Esophagus (tissue), 2 donors: ENCODE data around the gene PCDHA7. TPM values are rescaled to one million over a fixed set of nuclear protein-coding genes. Genes with fewer than 3 reads are reported as not detected.
"Not testable (repeated sequence)": the region's sequence is repeated elsewhere in the genome, so short reads cannot be mapped to it uniquely, and the experiment has no call there.

Experiments used
- H3K27ac ChIP-seq, 2 donors: one replicate each; pipeline ENCODE4 v1.5.1; 2013; ENCODE audit warnings: low read depth in 2 of 2, mild to moderate bottlenecking in 2 of 2, inconsistent platforms in 1 of 2, low read length in 1 of 2, moderate library complexity in 1 of 2
- H3K27me3 ChIP-seq, 2 donors: one replicate each; pipeline ENCODE4 v1.6.1; 2013; ENCODE audit warnings: low read length in 2 of 2, control low read depth in 1 of 2, mild to moderate bottlenecking in 1 of 2; ENCODE audit not compliant: insufficient read depth in 2 of 2, control insufficient read depth in 1 of 2
- H3K36me3 ChIP-seq, 2 donors: one replicate each; pipeline ENCODE4 v1.6.1; 2013; ENCODE audit warnings: low read length in 1 of 2; ENCODE audit not compliant: control insufficient read depth in 2 of 2, insufficient read depth in 2 of 2
- H3K4me1 ChIP-seq, 2 donors: one replicate each; pipeline ENCODE4 v1.6.1; 2013; ENCODE audit warnings: low read length in 1 of 2; ENCODE audit not compliant: control insufficient read depth in 2 of 2, insufficient read depth in 2 of 2
- H3K4me3 ChIP-seq, 2 donors: one replicate each; pipeline ENCODE4 v1.5.1; 2013; ENCODE audit warnings: low read length in 2 of 2, mild to moderate bottlenecking in 2 of 2, low read depth in 1 of 2, moderate library complexity in 1 of 2
- H3K9me3 ChIP-seq, 2 donors: one replicate each; pipeline ENCODE4 v1.6.1; 2013; ENCODE audit warnings: mild to moderate bottlenecking in 2 of 2, low read depth in 1 of 2, low read length in 1 of 2, moderate library complexity in 1 of 2; ENCODE audit not compliant: control insufficient read depth in 2 of 2, insufficient read depth in 1 of 2
- WGBS, 2 donors: extraction: QIAGEN DNeasy Blood & Tissue Kit; methylation state at CpG; one replicate each; pipeline ENCODE4 v1.1.7; 2013; 5-methylcytosine and 5-hydroxymethylcytosine counted together
- polyA plus RNA-seq, 2 donors: library from polyadenylated mRNA; stranded (reverse); fragments of 200-250 nt; gene quantifications; one replicate each; pipeline ENCODE4 v1.2.3, GENCODE V29; 2013
- donor health status: healthy with polysubstance abuse.
- donor health status: Bipolar disorder and iron deficiency.

Gene PCDHA7
- polyA plus RNA-seq, 2 donors: 0.01 to 0.02 TPM

DNA sequence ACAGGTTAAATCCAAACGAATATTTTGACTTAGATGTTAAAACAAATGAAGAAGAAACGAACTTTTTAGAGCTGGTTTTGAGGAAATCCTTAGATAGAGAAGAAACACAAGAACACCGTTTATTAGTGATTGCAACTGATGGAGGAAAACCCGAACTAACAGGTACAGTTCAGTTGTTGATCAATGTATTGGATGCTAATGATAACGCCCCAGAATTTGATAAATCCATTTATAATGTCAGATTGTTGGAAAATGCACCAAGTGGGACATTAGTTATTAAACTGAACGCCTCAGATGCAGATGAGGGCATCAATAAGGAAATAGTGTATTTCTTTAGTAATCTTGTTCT, 11.8 kb upstream of the PCDHA7 start:
- H3K27me3 ChIP-seq: no peaks in the 10 kb centered on the region
- no peaks in the 10 kb centered on the region for H3K4me1 ChIP-seq
- H3K36me3 ChIP-seq: no peaks in the 10 kb centered on the region
- peaks cover 18 to 19% of the 10 kb centered on the region in 2 donors for H3K9me3 ChIP-seq
- 26 to 29% methylated on average over 6 of the region's 6 CpGs for WGBS, 2 donors
- no peak overlapping the region for H3K27ac ChIP-seq
- no peak overlapping the region for H3K4me3 ChIP-seq

DNA sequence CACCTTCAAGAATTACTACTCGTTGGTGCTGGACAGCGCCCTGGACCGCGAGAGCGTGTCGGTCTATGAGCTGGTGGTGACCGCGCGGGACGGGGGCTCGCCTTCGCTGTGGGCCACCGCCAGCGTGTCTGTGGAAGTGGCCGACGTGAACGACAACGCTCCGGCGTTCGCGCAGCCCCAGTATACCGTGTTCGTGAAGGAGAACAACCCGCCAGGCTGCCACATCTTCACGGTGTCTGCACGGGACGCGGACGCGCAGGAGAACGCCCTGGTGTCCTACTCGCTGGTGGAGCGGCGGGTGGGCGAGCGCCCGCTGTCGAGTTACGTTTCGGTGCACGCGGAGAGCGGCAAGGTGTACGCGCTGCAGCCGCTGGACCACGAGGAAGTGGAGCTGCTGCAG, 11.1 kb upstream of the PCDHA7 start:
- WGBS, 2 donors: 57 to 60% methylated on average over 48 of the region's 48 CpGs
- H3K36me3 ChIP-seq, H3K27me3 ChIP-seq, H3K27ac ChIP-seq, H3K4me3 ChIP-seq, H3K4me1 ChIP-seq: not testable (repeated sequence)
- peaks cover 18 to 20% of the 10 kb centered on the region in 2 donors for H3K9me3 ChIP-seq

DNA sequence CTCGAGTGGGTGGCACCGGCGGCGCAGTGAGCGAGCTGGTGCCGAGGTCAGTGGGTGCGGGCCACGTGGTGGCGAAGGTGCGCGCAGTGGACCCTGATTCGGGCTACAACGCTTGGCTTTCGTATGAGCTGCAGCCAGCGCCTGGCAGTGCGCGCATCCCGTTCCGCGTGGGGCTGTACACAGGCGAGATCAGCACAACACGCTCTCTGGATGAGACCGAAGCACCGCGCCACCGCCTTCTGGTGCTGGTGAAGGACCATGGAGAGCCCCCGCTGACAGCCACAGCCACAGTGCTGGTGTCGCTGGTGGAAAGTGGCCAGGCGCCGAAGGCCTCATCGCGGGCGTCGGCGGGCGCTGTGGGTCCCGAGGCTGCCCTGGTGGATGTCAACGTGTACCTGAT, 10.6 kb upstream of the PCDHA7 start:
- H3K4me1 ChIP-seq: no peaks in the 10 kb centered on the region
- no peaks in the 10 kb centered on the region for H3K27me3 ChIP-seq
- 58 to 62% methylated on average over 38 of the region's 38 CpGs for WGBS, 2 donors
- peaks cover 22 to 23% of the 10 kb centered on the region in 2 donors for H3K9me3 ChIP-seq
- no peaks in the 10 kb centered on the region for H3K36me3 ChIP-seq
- no peak overlapping the region for H3K4me3 ChIP-seq
- no peak overlapping the region for H3K27ac ChIP-seq

DNA sequence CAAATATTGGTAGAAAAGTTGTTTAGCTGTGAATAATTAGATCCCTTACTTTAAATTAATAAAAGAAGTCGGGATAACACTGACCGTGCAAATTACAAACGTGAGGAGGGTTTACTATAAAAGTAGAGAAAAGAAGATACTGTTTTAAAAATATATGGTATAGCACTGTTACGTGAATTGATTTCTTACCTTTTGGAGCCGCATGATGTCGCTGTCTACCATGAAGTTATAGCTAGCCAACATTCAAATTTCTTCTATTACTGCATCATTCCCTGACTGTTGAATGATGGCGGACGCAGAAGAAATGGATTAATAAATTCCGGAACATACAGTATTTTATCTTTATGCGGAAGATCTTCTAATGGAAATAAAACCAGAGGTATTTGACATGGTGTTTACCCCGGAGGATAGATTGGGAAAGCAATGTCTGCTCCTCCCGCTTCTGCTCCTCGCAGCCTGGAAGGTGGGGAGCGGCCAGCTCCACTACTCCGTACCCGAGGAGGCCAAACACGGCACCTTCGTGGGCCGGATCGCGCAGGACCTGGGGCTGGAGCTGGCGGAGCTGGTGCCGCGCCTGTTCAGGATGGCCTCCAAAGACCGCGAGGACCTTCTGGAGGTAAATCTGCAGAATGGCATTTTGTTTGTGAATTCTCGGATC, 6.2 kb upstream of the PCDHA7 start, which contains the start of gene PCDHA6:
Gene PCDHA6, plus strand, starts transcription at position 257 of the 658 bp plus-strand sequence. Its CDS starts 132 bp downstream, at position 389.
- 20 to 24% methylated on average over 27 of the region's 27 CpGs for WGBS, 2 donors
- Histone ChIP-seq H3K9me3 (peaks cover 20 to 25% of the 10 kb centered on the region in 2 donors), H3K27ac (no peak within 1 kb of the TSS), H3K36me3 (no peaks in the 10 kb centered on the region), H3K4me1 (no peaks in the 10 kb centered on the region), H3K27me3 (no peaks in the 10 kb centered on the region), H3K4me3 (no peak within 1 kb of the TSS)

DNA sequence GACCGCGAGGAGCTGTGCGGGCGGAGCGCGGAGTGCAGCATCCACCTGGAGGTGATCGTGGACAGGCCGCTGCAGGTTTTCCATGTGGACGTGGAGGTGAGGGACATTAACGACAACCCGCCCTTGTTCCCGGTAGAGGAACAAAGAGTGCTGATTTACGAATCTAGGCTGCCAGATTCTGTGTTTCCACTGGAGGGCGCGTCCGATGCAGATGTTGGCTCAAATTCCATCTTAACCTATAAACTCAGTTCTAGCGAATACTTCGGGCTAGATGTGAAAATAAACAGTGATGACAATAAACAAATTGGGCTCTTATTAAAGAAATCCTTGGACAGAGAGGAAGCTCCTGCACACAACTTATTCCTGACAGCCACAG, 5.7 kb upstream of the PCDHA7 start:
- Histone ChIP-seq H3K27ac (no peak overlapping the region), H3K27me3 (no peaks in the 10 kb centered on the region), H3K4me1 (no peaks in the 10 kb centered on the region), H3K36me3 (no peaks in the 10 kb centered on the region), H3K4me3 (no peak overlapping the region), H3K9me3 (peaks cover 16 to 20% of the 10 kb centered on the region in 2 donors)
- WGBS, 2 donors: 18 to 31% methylated on average over 18 of the region's 18 CpGs

DNA sequence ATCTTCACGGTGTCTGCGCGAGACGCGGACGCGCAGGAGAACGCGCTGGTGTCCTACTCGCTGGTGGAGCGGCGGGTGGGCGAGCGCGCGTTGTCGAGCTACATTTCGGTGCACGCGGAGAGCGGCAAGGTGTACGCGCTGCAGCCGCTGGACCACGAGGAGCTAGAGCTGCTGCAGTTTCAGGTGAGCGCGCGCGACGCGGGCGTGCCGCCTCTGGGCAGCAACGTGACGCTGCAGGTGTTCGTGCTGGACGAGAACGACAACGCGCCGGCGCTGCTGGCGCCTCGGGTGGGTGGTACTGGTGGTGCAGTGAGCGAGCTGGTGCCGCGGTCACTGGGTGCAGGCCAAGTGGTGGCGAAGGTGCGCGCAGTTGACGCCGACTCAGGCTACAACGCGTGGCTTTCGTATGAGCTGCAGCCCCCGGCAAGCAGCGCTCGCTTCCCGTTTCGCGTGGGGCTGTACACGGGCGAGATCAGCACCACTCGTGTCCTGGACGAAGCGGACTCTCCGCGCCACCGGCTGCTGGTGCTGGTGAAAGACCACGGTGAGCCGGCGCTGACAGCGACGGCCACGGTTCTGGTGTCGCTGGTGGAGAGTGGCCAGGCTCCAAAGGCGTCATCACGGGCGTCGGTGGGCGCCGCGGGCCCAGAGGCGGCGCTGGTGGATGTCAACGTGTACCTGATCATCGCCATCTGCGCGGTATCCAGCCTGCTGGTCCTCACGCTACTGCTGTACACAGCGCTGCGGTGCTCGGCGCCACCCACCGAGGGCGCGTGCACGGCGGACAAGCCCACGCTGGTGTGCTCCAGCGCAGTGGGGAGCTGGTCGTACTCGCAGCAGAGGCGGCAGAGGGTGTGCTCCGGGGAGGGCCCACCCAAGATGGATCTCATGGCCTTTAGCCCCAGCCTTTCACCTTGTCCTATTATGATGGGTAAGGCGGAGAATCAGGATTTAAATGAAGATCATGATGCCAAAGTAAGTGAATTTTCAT, 4.3 kb upstream of the PCDHA7 start:
- peaks cover 15 to 18% of the 10 kb centered on the region in 2 donors for H3K9me3 ChIP-seq
- H3K36me3 ChIP-seq, H3K27me3 ChIP-seq, H3K4me1 ChIP-seq, H3K4me3 ChIP-seq, H3K27ac ChIP-seq: not testable (repeated sequence)
- 43 to 50% methylated on average over 97 to 106 of the region's 106 CpGs for WGBS, 2 donors

DNA sequence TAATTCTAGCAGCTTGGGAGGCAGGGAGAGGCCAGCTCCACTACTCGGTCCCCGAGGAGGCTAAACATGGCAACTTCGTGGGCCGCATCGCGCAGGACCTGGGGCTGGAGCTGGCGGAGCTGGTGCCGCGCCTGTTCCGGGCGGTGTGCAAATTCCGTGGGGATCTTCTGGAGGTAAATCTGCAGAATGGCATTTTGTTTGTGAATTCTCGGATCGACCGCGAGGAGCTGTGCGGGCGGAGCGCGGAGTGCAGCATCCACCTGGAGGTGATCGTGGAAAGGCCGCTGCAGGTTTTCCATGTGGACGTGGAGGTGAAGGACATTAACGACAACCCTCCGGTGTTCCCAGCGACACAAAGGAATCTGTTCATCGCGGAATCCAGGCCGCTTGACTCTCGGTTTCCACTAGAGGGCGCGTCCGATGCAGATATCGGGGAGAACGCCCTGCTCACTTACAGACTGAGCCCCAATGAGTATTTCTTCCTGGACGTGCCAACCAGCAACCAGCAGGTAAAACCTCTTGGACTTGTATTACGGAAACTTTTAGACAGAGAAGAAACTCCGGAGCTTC, 455 bp downstream of the PCDHA7 start:
- not testable (repeated sequence) for H3K4me1 ChIP-seq, H3K36me3 ChIP-seq, H3K27me3 ChIP-seq, H3K4me3 ChIP-seq, H3K27ac ChIP-seq
- H3K9me3 ChIP-seq: peaks cover 21 to 25% of the 10 kb centered on the region in 2 donors
- WGBS, 2 donors: 25 to 29% methylated on average over 23 to 28 of the region's 38 CpGs

DNA sequence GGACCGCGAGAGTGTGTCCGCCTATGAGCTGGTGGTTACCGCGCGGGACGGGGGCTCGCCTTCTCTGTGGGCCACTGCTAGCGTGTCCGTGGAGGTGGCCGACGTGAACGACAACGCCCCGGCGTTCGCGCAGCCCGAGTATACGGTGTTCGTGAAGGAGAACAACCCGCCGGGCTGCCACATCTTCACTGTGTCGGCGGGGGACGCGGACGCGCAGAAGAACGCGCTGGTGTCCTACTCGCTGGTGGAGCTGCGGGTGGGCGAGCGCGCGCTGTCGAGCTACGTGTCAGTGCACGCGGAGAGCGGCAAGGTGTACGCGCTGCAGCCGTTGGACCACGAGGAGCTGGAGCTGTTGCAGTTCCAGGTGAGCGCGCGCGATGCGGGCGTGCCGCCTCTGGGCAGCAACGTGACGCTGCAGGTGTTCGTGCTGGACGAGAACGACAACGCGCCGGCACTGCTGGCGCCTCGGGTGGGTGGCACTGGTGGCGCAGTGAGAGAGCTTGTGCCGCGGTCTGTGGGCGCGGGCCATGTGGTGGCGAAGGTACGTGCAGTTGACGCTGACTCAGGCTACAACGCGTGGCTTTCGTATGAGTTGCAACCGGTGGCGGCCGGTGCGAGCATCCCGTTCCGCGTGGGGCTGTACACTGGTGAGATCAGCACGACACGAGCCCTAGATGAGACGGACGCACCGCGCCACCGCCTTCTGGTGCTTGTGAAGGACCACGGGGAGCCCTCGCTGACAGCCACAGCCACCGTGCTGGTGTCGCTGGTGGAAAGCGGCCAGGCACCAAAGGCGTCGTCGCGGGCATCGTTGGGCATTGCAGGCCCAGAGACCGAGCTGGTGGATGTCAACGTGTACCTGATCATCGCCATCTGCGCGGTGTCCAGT, 1.8 kb downstream of the PCDHA7 start:
- WGBS, 2 donors: 48 to 51% methylated on average over 97 to 103 of the region's 103 CpGs
- Histone ChIP-seq H3K27ac (no peak overlapping the region), H3K9me3 (peaks cover 15 to 18% of the 10 kb centered on the region in 2 donors), H3K4me3 (no peak overlapping the region), H3K4me1 (no peaks in the 10 kb centered on the region), H3K27me3 (no peaks in the 10 kb centered on the region), H3K36me3 (no peaks in the 10 kb centered on the region)
